H1 (cell line): ENCODE results near the gene ZNF750. TPM values are rescaled to one million over a fixed set of nuclear protein-coding genes. Genes with fewer than 3 reads are reported as not detected.

Experiments used
- CBX8 ChIP-seq: fragments of 300-800, 300-1000 bp; sonication (generic); IDR thresholded peaks from 2 replicates; pipeline ENCODE4 v1.7.1; 2016; ENCODE audit warnings: low read depth, low read length, borderline replicate concordance
- RBBP5 ChIP-seq: IDR thresholded peaks from 2 replicates; pipeline ENCODE4 v1.7.1; 2012; ENCODE audit warnings: low read depth, mild to moderate bottlenecking, inconsistent platforms, low read length, moderate library complexity, borderline replicate concordance
- ZNF274 ChIP-seq: IDR thresholded peaks from 2 replicates; pipeline ENCODE4 v1.7.0; 2012; ENCODE audit warnings: low read length, borderline replicate concordance; ENCODE audit errors: extremely low read depth
- polyA plus RNA-seq, 7 experiments: library from polyadenylated mRNA; depleted of rRNA in 3 of 7; stranded (reverse) in 5 of 7; unstranded in 2 of 7; fragments of >200 nt in 5 of 7; fragments of 200-250 nt in 2 of 7; gene quantifications; 1 replicate in 5 of 7; 2 replicates in 1 of 7; 4 replicates in 1 of 7; pipeline versions ENCODE4 v1.2.1 to v1.2.3, GENCODE V29; 2011 to 2013; ENCODE audit warnings: missing spikeins in 2 of 7, mixed read lengths in 2 of 7
- total RNA-seq: library from RNA; stranded (reverse); fragmentation: NEBNext Ultra II Directional; extraction: Animal tissue kit (Norgen Biotek cat#: 25700); gene quantifications from 2 replicates; pipeline ENCODE4 v1.2.1, GENCODE V29; 2021

The ZNF750 gene
- total and polyA plus RNA-seq, 2 of the 8 experiments (the other 6 are each of a cell fraction or from before 2014, with no cell fraction given): not detected

DNA sequence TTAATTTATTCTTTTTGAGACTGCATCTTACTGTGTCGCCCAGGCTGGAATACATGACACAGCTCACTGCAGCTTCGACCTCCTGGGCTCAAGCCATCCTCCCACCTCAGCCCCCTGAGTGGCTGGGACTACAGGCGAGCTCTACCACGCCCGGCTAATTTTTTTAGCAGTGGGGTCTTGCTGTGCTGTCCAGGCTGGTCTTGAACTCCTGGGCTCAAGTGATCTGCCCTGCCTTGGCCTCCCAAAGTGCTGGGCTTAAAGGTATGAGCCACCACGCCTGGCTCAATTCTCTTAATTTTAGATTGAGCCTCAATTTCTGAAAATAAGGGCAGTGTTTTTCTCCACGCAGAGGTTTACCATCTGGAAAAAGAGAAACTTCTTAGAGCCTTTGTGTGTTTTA, 41.1 kb downstream of the ZNF750 start (continued):
- TF ChIP-seq CBX8: no peak
- TF ChIP-seq ZNF274: no peak
- TF ChIP-seq RBBP5: no peak
- TF ChIP-seq, all 59 proteins: peak for 0
